Stimulated activated CD8-positive, alpha-beta memory T cell treated with anti-CD3 and anti-CD28 coated beads, Interleukin-4, amount 100 ng/mL, for 1 hour (primary cell): Measurements from ENCODE around the gene ATG9B.
"Not testable (repeated sequence)": the region's sequence is repeated elsewhere in the genome, so short reads cannot be mapped to it uniquely, and the experiment has no call there.

Experiments used
- DNase-seq, 2 donors: peaks; one replicate each; pipeline ENCODE4 v3.0.0-alpha.2; 2020; ENCODE audit warnings: low read depth in 2 of 2, low spot score in 1 of 2

ATG9B gene

DNA sequence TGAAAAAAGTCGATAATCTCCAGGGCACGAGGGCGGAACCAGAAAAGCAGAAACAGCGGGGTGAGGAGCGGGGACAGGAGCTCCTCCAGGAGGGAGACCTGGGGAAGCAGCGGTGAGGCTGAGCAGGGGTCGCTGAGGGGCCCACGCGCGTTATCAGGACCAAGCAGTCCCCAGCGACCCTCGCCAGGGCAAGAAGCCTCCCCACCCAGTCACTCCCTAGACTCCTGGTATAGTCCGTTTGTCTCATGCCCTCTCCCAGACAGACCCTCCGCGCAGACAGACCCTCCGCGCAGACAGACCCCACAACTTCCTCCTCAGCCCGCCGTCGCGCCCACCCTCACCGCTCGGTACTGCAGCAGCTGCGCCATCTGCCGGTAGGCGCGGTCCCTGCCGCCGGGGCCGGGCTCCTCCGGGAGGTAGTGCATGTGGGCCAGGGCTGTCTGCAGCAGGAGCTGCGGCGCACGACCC lies 6.3 kb downstream of the ATG9B start:
- peak; percentile 62 to 71 for DNase-seq

DNA sequence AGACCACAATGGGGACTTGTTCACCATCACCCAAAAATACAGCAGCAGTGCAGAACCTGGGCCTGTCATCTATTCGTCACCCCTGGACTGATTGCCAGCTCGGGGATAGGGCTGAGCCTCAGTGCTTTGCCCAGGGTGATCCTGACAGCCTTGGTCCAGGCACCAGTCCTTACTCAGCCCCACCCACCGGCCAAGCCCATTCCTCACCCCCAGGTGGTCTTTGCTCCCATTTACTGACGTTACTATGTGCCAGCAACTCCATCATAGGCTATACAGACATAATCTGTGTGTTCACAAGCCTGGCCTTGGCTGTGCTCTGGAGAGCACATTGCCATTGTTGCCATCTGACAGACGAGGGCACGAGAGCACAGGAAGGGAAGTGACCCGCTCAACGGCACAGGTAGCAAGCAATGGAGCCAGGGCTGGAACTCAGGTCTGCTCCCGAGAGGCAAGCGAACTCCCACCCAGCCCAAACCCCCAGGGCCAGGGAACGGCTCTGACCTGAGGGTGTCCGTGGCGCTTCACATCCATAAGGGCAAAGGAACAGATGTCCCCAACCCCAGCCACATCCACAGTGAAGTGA lies 6.8 kb downstream of the ATG9B start:
- no peak for DNase-seq

DNA sequence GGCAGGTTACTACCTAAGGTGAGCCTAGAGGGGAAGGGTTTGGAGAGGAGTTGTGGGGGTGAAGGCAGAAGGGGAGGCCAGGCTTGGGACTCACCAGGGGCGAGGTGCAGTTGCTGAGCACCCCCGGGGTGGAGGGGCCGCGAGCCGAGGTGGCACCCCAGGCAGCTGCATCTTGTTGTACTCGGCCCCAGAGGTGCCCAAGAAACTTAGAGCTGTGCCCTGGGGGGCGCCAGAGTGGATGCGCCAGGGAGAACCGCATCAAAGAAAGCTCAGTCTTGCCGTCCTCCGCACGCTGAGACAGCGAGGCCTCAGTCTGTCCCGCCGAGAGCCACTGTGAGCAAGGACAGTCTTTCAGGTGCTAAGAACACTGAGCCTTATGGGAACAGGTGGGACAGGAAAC lies 7.4 kb downstream of the ATG9B start:
- no peak for DNase-seq

DNA sequence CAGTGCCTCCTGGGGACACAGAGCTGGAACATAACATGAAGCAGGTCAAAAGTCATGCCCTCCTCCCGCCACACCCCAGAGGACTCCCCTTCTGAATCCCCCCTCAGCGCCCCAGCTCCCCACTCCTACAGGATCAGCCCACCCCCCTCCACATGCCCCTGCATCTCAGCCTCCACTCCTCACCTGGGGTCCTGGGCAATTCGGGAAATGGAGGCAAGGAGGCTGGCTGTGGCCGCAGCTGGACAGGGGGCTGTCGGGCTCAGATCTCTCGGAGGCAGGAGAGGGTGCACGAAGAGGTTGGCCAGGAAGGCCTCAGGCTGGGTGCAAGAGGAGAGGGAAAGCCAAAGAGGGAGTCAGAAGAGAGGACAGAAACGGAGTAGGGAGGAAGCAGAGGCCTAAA lies 7.8 kb downstream of the ATG9B start:
- DNase-seq, result no peak

DNA sequence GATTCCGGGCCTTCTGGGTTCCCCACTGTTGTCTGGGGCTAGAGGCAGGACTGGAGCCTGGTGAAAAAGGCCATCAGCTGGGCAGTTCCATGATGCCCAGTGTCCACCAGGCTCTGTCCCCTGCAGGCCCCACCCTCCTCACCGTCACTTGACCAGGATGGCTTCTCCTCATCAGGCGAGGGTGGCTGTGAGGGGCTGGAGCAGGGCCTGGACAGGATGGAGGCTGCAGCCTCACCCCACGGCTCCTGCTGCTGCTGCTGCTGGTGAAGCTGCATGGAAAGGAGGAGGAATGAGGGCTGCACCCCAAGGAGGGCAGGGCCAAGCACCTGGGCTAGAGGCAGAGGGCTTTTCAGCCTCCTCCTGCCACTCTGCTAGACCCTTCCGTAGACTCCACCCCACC lies 8.3 kb downstream of the ATG9B start:
- DNase-seq, result no peak

DNA sequence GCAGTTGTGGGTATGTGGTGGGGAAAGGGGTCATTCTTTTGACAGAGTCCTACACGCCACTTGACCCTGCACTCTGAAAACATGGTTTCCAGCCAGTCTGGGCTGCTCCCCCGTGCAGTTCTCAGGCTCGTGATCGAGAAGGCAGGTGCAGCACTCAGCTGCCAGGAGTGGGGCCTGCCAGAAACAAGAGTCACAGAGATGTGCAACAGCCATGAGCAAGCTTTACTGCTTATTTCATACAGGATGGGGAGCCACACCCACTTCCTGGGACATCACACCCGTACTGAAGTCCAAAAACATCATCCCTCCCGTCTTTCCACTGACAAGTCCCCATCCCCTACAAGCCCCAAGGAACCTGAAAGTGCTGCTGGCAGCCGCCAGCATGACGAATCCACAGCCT lies 9.3 kb downstream of the ATG9B start:
- no peak for DNase-seq

DNA sequence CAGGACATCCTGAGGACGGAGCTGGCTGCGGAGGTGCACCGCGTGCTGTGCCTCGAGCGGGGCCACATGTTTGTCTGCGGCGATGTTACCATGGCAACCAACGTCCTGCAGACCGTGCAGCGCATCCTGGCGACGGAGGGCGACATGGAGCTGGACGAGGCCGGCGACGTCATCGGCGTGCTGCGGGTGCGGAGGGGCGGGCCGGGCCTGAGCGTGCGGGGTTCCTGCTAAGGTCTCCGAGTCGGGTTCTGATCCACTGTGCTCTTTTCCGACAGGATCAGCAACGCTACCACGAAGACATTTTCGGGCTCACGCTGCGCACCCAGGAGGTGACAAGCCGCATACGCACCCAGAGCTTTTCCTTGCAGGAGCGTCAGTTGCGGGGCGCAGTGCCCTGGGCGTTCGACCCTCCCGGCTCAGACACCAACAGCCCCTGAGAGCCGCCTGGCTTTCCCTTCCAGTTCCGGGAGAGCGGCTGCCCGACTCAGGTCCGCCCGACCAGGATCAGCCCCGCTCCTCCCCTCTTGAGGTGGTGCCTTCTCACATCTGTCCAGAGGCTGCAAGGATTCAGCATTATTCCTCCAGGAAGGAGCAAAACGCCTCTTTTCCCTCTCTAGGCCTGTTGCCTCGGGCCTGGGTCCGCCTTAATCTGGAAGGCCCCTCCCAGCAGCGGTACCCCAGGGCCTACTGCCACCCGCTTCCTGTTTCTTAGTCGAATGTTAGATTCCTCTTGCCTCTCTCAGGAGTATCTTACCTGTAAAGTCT lies 10.4 kb downstream of the ATG9B start:
- DNase-seq, result peak; percentile 66 to 78

DNA sequence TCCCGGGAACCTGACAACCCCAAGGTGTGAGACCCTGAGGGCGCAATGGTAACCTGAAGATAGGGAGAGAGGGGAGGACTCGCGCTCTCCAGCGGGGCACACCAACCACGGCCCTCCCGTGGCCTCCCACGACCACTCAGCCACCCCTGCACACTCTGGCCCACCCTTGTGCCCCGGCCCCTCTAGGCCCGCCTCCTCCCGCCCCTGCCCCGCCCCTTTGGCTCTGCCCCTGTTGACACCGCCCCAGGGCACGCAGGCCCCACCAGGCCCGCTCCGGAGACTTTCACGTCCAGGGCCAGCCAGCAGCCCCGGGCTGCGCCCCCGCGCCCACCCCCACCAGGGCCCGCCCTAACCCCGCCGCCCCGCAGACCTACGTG lies 10.9 kb downstream of the ATG9B start:
- no peak for DNase-seq

DNA sequence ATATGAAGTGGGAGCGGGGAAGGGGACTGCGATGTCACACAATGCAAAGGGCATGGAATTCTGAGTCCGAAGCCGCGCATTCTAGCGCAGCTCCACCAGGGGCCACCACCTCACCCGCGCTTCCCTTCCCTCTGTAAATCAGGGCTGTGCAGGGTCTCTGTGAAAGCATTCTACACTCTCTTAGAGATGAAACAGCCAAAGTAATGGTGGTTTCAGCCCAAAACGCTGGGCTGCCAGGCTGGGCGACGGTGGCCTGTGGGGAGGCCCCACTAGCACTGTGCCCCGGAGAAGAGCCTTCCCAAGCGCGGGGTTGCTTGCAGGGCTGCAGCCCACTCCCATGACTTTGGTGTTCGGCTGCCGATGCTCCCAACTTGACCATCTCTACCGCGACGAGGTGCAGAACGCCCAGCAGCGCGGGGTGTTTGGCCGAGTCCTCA lies 11.4 kb downstream of the ATG9B start:
- no peak for DNase-seq

DNA sequence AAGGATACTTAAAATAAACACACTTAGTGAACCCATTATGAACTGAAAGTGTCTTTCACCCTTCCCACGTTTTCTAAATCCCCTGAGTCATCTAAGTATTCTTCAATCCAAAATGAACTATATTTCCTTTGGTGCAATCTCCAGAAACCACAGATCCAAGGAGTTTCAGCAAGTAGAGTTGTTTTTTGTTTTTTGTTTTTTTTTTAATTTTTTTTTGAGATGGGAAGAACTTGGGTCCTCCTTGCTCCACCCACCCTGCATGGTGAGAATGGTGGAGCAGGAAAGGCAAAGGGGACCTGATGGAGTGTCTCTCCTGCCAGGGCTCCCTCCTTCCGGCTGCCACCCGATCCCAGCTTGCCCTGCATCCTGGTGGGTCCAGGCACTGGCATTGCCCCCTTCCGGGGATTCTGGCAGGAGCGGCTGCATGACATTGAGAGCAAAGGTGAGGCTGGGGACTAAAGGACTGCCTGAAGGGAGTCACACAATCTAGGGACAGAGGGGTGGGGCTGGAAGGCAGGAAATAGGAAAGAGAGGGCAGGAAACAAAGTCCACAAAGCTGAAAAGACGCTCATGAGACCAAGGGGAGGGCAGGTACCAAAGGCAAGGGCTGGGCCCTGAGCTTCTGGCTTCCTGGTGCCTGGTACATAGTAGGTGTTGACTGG lies 12.1 kb downstream of the ATG9B start:
- DNase-seq, result no peak

DNA sequence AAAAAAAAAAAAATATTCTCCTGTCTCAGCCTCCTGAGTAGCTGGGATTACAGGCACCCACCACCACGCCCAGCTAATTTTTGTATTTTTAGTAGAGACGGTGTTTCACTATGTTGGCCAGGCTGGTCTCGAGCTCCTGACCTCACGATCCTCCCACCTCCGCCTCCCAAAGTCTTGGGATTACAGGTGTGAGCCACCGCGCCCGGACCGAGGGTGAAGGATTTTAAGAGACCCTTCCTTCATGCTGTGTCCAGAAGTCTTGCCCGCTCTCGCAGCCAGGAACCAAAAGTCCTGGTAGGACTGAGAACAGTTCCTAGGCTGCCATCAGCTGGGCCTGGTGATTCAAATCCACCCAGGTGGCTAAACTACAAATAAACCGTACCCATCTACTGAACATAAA lies 12.7 kb downstream of the ATG9B start:
- DNase-seq, result not testable (repeated sequence)

DNA sequence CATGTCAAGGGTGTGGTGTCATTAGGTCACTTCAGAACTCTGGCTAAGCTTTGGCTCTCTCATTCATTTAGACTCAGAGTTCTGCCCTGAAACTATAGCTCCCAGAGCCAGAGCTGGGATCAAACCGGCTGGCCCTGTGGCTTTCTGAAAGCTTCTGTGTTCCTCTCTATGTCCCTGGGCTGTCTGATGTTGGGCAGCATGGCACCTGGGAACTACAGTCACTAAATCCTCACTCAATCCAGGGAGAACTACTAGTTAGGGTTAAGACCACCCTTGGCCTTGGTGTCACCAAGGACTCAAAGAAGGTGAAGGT lies 13.2 kb downstream of the ATG9B start:
- no peak for DNase-seq

DNA sequence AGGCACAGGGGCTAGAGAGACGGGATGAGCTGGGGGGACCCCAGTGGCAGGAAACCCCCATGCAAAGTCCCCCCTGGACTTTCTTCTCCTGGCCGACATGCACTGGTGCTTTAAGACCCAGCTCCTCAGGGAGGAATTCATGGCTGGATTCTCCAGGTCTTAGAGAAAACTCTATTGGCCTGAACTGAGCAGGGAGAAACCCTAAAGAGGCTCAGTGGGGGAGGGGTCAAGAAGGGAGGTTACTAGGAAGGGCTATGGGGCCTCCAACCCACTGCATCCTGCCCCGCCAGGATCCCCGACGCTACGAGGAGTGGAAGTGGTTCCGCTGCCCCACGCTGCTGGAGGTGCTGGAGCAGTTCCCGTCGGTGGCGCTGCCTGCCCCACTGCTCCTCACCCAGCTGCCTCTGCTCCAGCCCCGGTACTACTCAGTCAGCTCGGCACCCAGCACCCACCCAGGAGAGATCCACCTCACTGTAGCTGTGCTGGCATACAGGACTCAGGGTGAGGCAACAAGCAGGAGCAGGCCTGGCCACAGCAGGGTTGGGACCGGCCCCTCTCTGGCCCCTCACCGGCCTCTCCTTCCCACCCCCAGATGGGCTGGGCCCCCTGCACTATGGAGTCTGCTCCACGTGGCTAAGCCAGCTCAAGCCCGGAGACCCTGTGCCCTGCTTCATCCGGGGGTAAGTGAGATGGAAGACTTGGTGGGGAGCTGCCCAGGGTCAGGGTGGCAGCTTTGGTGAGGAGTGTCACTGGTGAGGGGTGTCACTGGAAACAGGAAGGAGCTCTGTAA lies 13.8 kb downstream of the ATG9B start:
- no peak for DNase-seq

DNA sequence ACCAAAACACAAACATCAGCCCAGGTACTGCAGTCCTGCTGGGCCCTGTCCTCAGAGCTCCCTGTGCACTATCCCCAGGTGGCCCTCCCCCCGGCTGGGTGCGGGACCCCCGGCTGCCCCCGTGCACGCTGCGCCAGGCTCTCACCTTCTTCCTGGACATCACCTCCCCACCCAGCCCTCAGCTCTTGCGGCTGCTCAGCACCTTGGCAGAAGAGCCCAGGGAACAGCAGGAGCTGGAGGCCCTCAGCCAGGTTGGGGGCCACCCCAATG lies 14.3 kb downstream of the ATG9B start:
- no peak for DNase-seq

DNA sequence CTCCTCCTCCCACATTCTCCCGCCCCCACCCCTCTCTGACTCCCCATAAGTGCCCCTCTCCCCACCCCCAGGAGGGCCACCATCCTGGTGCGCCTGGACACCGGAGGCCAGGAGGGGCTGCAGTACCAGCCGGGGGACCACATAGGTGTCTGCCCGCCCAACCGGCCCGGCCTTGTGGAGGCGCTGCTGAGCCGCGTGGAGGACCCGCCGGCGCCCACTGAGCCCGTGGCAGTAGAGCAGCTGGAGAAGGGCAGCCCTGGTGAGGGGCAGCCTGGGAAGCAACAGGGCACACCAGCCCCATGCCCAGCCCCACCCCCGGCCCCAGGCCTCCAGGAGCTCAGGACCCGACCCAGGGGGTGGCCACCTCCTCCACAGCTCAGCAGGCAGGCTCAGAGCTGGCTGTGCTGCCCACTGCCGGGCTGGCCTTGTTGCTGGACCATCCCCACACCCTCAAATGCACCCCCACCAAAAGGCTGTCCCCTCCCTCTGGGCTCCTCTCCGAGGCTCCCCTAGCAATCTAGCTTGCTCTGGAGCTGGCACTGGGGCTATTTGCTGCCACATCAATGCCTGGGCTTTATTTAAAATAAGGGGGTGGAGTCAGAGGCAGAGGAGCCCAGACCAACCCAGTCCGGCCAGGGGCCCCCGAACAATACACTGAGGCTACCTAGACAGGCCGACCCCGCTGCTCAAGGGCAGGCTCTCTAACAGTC lies 14.8 kb downstream of the ATG9B start:
- DNase-seq, result no peak

DNA sequence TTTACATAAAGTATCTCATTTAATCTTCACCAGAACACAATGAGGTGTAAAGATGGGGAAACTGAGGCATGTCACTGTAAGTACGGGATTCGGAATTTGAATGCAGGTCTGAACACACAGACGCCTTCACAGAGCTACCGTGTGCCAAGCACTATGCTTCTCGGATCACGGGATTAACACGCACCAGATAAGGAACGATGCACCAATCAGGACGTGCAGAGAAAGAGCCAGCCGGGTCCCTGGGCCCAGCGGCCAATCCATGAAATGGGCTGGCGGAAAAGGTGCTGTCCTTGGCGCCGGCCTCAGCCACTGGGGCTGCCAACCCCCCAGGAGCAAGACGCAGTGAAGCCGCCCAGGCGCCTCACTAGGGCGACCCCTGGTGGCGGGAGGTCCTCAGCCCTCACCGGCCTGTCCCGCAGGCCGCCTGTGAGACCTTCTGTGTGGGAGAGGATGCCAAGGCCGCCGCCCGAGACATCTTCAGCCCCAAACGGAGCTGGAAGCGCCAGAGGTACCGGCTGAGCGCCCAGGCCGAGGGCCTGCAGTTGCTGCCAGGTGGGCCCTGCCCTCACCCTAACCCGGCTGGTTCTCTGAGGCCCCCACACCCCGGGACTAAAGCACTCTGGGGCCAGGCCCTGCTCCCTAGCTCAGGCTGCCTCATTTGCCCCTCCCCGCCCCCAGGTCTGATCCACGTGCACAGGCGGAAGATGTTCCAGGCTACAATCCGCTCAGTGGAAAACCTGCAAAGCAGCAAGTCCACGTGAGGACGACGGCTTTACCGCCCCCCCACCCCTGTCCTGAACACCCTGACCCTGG lies 15.6 kb downstream of the ATG9B start:
- peak; percentile 48 to 69 for DNase-seq

DNA sequence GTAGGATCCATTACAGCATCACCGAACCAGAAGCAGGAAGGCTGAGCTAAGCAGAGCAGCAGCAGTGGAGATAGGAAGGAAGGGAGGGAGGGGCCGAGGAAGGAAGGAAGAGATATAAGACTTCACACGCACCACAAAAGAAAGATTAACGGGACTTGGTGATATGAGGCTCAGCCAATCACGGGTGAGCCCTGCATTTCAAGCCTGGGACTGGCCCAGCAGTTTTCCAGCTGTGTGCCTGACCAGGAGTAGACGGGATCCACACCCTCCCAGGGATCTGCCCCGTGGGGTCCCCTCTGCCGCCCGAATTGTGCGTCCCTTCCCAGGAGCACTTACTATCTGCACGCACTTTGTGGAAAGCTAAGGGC lies 16.2 kb downstream of the ATG9B start:
- DNase-seq, result no peak

DNA sequence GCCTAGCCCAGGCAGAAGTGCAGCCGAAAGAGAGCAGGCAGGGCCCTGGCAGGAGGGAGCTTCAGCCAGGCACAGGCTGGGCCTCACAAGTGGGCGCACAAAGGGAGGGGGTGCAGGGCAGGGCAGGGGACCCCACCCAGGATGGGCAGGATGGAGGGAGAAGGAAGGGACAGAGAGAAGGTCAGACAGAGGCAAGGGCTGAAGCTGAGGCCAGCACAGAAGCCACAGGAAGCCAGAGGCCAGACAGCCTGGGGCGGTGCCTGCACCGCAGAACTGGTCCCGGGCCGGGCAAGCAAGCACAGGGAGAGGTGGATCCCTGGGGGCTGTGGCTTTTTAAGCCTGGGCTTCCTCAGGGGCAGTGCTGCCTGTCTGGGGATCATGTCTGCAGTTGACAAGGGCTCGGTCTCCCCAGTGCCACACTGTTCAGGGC lies 16.8 kb downstream of the ATG9B start:
- DNase-seq, result no peak

DNA sequence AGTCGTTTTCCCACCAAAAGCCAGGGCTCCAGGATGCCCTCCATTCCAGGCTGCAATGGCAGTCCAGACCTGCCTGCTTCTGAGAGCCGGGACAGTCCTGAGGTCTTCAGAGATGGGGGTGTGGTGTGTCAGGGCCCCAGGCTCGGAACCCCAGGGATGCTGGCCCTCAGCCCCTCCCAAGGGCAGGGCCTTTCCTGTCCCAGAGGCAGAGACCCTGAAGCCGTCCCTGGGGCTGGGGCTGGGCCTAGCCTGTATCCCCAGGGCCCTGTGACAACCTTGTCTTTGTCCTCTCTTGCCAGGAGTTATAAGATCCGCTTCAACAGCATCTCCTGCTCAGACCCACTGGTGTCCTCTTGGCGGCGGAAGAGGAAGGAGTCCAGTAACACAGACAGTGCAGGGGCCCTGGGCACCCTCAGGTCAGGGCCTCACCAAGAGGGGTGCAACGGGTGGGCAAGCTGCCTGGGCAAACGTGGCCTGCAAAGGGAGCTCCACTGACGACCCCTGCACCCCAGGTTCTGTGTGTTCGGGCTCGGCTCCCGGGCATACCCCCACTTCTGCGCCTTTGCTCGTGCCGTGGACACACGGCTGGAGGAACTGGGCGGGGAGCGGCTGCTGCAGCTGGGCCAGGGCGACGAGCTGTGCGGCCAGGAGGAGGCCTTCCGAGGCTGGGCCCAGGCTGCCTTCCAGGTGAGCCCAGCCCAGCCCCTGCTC lies 17.5 kb downstream of the ATG9B start:
- DNase-seq, result no peak

DNA sequence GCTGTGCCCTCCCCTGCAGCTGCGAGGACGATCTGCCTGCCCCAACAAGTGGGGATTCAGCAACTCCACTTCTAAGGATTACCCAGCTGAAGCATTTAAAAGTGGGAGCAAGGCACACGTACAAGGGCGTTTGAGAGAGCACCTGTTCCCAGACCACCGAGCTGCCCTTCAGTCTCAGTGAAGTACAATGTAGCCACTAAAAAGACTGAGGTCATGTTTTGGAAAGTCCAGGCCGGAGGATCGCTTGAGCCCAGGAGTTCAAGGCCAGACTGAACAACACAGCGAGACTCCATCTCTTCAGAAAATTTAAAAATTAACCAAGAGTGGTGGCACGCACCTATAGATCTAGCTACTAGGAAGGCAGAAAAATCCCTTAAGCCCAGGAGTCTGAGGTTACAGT lies 18.7 kb downstream of the ATG9B start:
- DNase-seq, result no peak
